Measurements from ENCODE around the gene CAND2.

CAND2 gene

DNA sequence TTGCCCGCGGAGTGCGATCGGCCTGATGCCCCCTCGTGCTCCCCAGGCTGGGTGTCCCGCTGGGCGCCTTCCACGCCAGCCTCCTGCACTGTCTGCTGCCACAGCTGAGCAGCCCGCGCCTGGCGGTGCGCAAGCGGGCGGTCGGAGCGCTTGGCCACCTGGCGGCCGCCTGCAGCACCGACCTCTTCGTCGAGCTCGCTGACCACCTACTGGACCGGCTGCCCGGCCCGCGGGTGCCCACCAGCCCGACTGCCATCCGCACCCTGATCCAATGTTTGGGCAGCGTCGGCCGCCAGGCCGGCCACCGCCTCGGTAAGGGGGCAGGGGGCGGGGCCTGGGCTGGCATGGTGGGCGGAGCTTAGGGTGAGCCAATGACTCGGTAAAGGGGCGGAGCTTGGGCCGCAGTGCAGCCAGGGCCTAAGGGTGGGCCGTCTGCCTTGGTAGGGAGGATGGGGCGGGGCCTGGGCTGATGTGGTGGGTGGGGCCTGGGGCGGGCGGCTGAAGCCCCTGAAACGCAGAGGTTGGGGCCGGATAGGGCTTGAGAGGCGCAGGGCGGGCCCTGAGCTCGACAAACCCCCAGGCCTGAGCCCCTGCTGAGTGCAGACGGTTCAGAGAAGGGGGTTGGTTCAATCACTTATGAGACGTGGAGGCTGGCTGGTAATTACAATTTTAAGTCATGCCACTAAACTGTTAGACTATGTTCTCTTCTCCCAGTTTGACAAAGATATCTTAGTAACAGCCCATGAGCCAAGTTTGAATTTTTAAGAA lies 13.7 kb downstream of the CAND2 start:
- Histone ChIP-seq H3K9ac (ENCODE audit: low read depth, low read length) (no peak overlapping the region), H3K36me3 (ENCODE audit: control insufficient read depth, insufficient read depth, low read length) (peaks cover 4% of the 10 kb centered on the region), H3K9me3 (ENCODE audit: control insufficient read depth, insufficient read depth, low read length) (no peaks in the 10 kb centered on the region), H3K4me3 (ENCODE audit: low read depth, low read length) (peak overlapping the region; percentile 58), H3K27me3 (ENCODE audit: control insufficient read depth, insufficient read depth, low read length) (no peaks in the 10 kb centered on the region), H3K4me1 (ENCODE audit: control insufficient read depth, insufficient read depth, low read length) (peaks cover 7% of the 10 kb centered on the region)

DNA sequence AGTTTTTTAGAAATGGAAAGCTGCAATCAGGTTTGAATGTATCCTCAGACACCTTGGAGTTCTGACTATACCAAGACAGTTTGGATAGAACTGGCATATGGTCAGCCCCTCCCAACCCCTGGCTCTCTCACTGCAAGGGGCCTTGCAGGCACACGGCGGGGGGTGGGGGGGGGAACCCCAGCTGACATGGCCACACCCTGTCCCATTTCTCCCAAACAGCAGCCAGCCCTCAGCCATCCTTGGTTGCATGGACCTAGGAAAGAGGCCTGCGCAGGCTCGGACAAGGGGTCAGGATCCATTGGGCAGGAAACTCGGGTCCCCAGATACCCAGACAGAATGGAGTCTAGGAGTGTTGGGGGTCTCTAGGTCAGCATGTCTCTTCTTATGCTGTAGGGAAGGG lies 14.5 kb downstream of the CAND2 start:
- Histone ChIP-seq H3K36me3 (ENCODE audit: control insufficient read depth, insufficient read depth, low read length) (peaks cover 9% of the 10 kb centered on the region), H3K9ac (ENCODE audit: low read depth, low read length) (no peak overlapping the region), H3K4me3 (ENCODE audit: low read depth, low read length) (no peak overlapping the region), H3K4me1 (ENCODE audit: control insufficient read depth, insufficient read depth, low read length) (peaks cover 7% of the 10 kb centered on the region), H3K9me3 (ENCODE audit: control insufficient read depth, insufficient read depth, low read length) (no peaks in the 10 kb centered on the region), H3K27me3 (ENCODE audit: control insufficient read depth, insufficient read depth, low read length) (no peaks in the 10 kb centered on the region)

DNA sequence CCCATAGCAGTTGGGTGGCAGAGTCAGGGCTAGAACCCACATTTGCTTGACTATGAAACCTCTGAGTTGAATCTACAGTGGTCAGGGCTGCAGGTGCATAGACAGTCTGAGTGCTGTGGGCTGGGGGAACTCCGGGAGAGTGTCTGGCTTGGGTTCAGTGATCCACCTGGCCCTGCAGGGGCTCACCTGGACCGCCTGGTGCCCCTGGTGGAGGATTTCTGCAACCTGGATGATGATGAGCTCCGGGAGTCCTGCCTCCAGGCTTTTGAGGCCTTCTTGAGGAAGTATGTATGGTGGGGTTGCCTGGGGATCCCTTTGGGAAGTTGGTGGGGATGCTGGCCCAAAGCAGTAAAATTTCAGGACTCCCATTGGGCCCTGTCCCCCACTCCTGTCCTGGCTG lies 16.3 kb downstream of the CAND2 start:
- Histone ChIP-seq H3K4me3 (ENCODE audit: low read depth, low read length) (no peak overlapping the region), H3K9ac (ENCODE audit: low read depth, low read length) (no peak overlapping the region), H3K9me3 (ENCODE audit: control insufficient read depth, insufficient read depth, low read length) (no peaks in the 10 kb centered on the region), H3K27me3 (ENCODE audit: control insufficient read depth, insufficient read depth, low read length) (no peaks in the 10 kb centered on the region), H3K36me3 (ENCODE audit: control insufficient read depth, insufficient read depth, low read length) (peaks cover 24% of the 10 kb centered on the region), H3K4me1 (ENCODE audit: control insufficient read depth, insufficient read depth, low read length) (peaks cover 7% of the 10 kb centered on the region)

DNA sequence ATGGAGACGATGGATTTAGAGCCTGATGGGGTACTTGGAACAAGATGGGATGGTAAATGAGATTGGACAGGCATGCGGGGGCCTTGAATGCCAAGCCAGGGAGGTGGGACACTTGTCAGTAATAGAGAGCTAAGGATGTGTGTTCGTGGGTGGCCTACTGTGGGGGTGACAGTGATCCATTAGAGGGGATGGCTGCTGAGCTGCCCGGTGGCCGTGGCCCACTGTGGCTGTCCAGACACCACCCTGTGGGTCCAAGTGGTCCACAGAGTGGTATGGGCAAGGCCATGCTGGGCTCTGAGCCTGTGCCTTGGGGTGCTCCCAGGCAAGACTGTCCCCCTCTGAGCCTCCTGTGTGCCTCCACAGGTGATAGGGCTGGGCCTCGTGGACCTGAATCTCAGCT lies 17.5 kb downstream of the CAND2 start:
- Histone ChIP-seq H3K36me3 (ENCODE audit: control insufficient read depth, insufficient read depth, low read length) (peaks cover 27% of the 10 kb centered on the region), H3K4me1 (ENCODE audit: control insufficient read depth, insufficient read depth, low read length) (peaks cover 7% of the 10 kb centered on the region)

GRCh38 chr3:12815078-12815477 lies 18.6 kb downstream of the CAND2 start:
- Histone ChIP-seq H3K9me3 (ENCODE audit: control insufficient read depth, insufficient read depth, low read length) (no peaks in the 10 kb centered on the region), H3K4me3 (ENCODE audit: low read depth, low read length) (no peak overlapping the region), H3K36me3 (ENCODE audit: control insufficient read depth, insufficient read depth, low read length) (peaks cover 27% of the 10 kb centered on the region), H3K9ac (ENCODE audit: low read depth, low read length) (no peak overlapping the region), H3K4me1 (ENCODE audit: control insufficient read depth, insufficient read depth, low read length) (peaks cover 7% of the 10 kb centered on the region), H3K27me3 (ENCODE audit: control insufficient read depth, insufficient read depth, low read length) (no peaks in the 10 kb centered on the region)

More for the DNA sequence above, 17.5 kb downstream of the CAND2 start:
- Histone ChIP-seq H3K9ac (ENCODE audit: low read depth, low read length) (no peak overlapping the region), H3K9me3 (ENCODE audit: control insufficient read depth, insufficient read depth, low read length) (no peaks in the 10 kb centered on the region), H3K27me3 (ENCODE audit: control insufficient read depth, insufficient read depth, low read length) (no peaks in the 10 kb centered on the region), H3K4me3 (ENCODE audit: low read depth, low read length) (no peak overlapping the region)

DNA sequence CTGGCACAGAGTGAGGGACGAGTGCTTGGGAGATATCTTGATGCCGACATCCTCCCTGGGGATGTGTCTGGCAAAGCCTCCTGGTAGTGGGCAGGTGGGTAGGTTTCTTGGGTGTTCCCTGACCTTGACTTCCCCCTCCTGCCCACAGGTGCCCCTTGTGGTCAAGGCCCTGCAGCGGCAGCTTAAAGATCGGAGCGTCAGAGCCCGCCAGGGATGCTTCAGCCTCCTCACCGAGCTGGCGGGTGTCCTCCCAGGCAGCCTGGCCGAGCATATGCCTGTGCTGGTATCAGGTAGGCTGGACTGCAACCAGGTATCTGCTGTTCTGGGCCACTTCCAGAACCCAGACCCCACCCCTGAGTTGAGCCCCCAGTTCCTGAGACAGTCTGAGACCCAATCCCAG lies 19.2 kb downstream of the CAND2 start:
- Histone ChIP-seq H3K9ac (ENCODE audit: low read depth, low read length) (no peak overlapping the region), H3K9me3 (ENCODE audit: control insufficient read depth, insufficient read depth, low read length) (no peaks in the 10 kb centered on the region), H3K27me3 (ENCODE audit: control insufficient read depth, insufficient read depth, low read length) (no peaks in the 10 kb centered on the region), H3K36me3 (ENCODE audit: control insufficient read depth, insufficient read depth, low read length) (peaks cover 27% of the 10 kb centered on the region), H3K4me1 (ENCODE audit: control insufficient read depth, insufficient read depth, low read length) (peaks cover 5% of the 10 kb centered on the region), H3K4me3 (ENCODE audit: low read depth, low read length) (no peak overlapping the region)

DNA sequence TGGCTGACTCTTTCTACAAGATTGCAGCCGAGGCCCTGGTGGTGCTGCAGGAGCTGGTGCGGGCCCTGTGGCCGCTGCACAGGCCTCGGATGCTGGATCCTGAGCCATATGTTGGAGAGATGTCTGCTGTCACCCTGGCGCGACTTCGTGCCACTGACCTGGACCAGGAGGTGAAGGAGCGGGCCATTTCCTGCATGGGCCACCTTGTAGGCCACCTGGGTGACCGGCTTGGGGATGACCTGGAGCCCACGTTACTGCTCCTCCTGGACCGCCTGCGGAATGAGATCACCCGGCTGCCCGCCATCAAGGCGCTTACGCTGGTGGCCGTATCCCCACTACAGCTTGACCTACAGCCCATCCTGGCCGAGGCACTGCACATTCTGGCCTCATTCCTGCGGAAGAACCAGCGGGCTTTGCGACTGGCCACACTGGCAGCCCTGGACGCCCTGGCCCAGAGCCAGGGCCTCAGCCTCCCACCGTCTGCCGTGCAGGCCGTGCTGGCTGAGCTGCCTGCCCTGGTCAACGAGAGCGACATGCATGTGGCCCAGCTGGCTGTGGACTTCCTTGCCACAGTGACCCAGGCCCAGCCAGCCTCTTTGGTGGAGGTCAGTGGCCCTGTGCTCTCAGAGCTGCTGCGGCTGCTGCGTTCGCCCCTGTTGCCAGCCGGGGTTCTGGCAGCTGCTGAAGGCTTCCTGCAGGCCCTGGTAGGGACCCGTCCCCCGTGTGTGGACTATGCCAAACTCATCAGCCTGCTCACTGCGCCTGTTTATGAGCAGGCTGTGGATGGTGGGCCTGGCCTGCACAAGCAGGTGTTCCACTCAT lies 20.3 kb downstream of the CAND2 start:
- Histone ChIP-seq H3K9me3 (ENCODE audit: control insufficient read depth, insufficient read depth, low read length) (no peaks in the 10 kb centered on the region), H3K4me1 (ENCODE audit: control insufficient read depth, insufficient read depth, low read length) (no peaks in the 10 kb centered on the region), H3K27me3 (ENCODE audit: control insufficient read depth, insufficient read depth, low read length) (no peaks in the 10 kb centered on the region), H3K36me3 (ENCODE audit: control insufficient read depth, insufficient read depth, low read length) (peaks cover 27% of the 10 kb centered on the region), H3K9ac (ENCODE audit: low read depth, low read length) (no peak overlapping the region), H3K4me3 (ENCODE audit: low read depth, low read length) (no peak overlapping the region)

GRCh38 chr3:12817343-12817710 lies 20.8 kb downstream of the CAND2 start:
- Histone ChIP-seq H3K36me3 (ENCODE audit: control insufficient read depth, insufficient read depth, low read length) (peaks cover 27% of the 10 kb centered on the region), H3K9ac (ENCODE audit: low read depth, low read length) (no peak overlapping the region), H3K4me1 (ENCODE audit: control insufficient read depth, insufficient read depth, low read length) (no peaks in the 10 kb centered on the region), H3K27me3 (ENCODE audit: control insufficient read depth, insufficient read depth, low read length) (no peaks in the 10 kb centered on the region), H3K4me3 (ENCODE audit: low read depth, low read length) (no peak overlapping the region), H3K9me3 (ENCODE audit: control insufficient read depth, insufficient read depth, low read length) (no peaks in the 10 kb centered on the region)

DNA sequence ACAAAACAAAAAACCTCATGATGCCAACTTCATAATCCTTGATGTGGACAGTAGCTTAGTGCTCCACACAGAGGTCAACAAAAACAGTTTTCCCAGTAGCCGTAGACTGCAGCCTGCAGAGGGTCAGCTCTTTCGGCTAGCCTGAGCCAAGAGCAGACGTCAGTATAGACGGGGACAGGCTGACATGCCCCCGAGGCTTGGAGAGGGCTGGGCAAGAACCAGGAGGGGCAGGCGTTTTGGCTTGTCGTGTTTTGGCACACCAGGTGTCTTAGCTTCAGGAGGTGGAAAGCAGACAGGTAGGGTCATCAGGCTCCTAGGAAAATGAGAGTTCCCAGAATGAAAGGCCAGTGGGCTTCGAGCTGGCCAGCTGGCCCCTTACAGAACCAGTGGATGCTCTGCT lies 21.8 kb downstream of the CAND2 start:
- Histone ChIP-seq H3K9ac (ENCODE audit: low read depth, low read length) (no peak overlapping the region), H3K4me3 (ENCODE audit: low read depth, low read length) (no peak overlapping the region), H3K4me1 (ENCODE audit: control insufficient read depth, insufficient read depth, low read length) (no peaks in the 10 kb centered on the region), H3K36me3 (ENCODE audit: control insufficient read depth, insufficient read depth, low read length) (peaks cover 27% of the 10 kb centered on the region), H3K27me3 (ENCODE audit: control insufficient read depth, insufficient read depth, low read length) (no peaks in the 10 kb centered on the region), H3K9me3 (ENCODE audit: control insufficient read depth, insufficient read depth, low read length) (no peaks in the 10 kb centered on the region)

DNA sequence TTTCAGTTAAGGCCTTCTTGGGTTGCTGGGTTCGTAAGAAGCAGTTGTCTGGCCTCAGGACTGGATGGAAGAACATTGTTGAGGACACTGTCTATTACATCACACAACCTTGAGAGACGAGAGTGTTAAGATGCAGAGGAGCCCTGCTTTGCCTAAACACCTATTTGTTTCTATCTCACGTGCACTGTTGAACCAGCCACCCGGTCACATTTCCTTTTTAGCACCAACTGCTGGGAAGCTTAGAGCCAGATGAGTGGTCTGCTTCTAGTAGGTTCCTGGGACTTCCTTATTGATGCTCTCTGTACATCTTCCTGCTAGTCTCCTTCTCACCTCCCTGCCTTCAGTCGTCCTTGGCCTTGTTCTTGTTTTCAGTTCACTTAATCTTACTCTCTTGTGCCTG lies 22.3 kb downstream of the CAND2 start:
- H3K4me3 ChIP-seq (ENCODE audit: low read depth, low read length) = no peak overlapping the region
- no peaks in the 10 kb centered on the region for H3K9me3 ChIP-seq (ENCODE audit: control insufficient read depth, insufficient read depth, low read length)
- H3K4me1 ChIP-seq (ENCODE audit: control insufficient read depth, insufficient read depth, low read length) = no peaks in the 10 kb centered on the region
- peaks cover 27% of the 10 kb centered on the region for H3K36me3 ChIP-seq (ENCODE audit: control insufficient read depth, insufficient read depth, low read length)
- no peaks in the 10 kb centered on the region for H3K27me3 ChIP-seq (ENCODE audit: control insufficient read depth, insufficient read depth, low read length)
- no peak overlapping the region for H3K9ac ChIP-seq (ENCODE audit: low read depth, low read length)

- peaks cover 6% of the 10 kb centered on the region for H3K36me3 ChIP-seq (ENCODE audit: control insufficient read depth, insufficient read depth, low read length)
- no peaks in the 10 kb centered on the region for H3K9me3 ChIP-seq (ENCODE audit: control insufficient read depth, insufficient read depth, low read length)
- no peak overlapping the region for H3K9ac ChIP-seq (ENCODE audit: low read depth, low read length)
- H3K27me3 ChIP-seq (ENCODE audit: control insufficient read depth, insufficient read depth, low read length) = no peaks in the 10 kb centered on the region
- H3K4me1 ChIP-seq (ENCODE audit: control insufficient read depth, insufficient read depth, low read length) = no peaks in the 10 kb centered on the region
- H3K4me3 ChIP-seq (ENCODE audit: low read depth, low read length) = no peak overlapping the region
These were observed 26.4 kb downstream of the CAND2 start for GRCh38 chr3:12822725-12823373.
